Measurements from ENCODE around the gene GPATCH2L. TPM values are rescaled to one million over a fixed set of nuclear protein-coding genes. Genes with fewer than 3 reads are reported as not detected.

GPATCH2L gene
- total and polyA plus RNA-seq, 2 donors (not counting 1 experiment from before 2014, with no cell fraction given) = 17.4 to 82.7 TPM

- peaks cover 11% of the 10 kb centered on the region for H3K9me3 Mint-ChIP-seq (ENCODE audit: insufficient read depth)
- H3K27ac Mint-ChIP-seq = no peak overlapping the region
- intact Hi-C loops (cut with micrococcal nuclease) = no loop called here
- H3K36me3 ChIP-seq (replicated peaks in 1 of 2; ENCODE audit: control extremely low read depth in 1 of 2, control insufficient read depth in 1 of 2, extremely low read depth in 1 of 2, insufficient read depth in 2 of 2, low read length in 1 of 2) = no peaks in the 10 kb centered on the region
- no peak overlapping the region for H3K4me3 Mint-ChIP-seq
- no peak overlapping the region for H3K4me2 ChIP-seq (replicated peaks; ENCODE audit: low read depth, low read length, poor library complexity, severe bottlenecking)
- H3K9ac ChIP-seq (ENCODE audit: low read length) = no peak overlapping the region
- no peaks in the 10 kb centered on the region for H3K79me2 ChIP-seq (ENCODE audit: control insufficient read depth, insufficient read depth, low read length)
- H3K4me3 ChIP-seq (ENCODE audit: control extremely low read depth in 1 of 5, extremely low read depth in 1 of 5, insufficient read depth in 1 of 5, low read depth in 2 of 5, low read length in 4 of 5) = no peak overlapping the region
- ChIA-PET POLR2A (interaction anchor here (0.7 kb wide), 1 partner anchor 20 kb away, joined by 3 read pairs; no protein-coding TSS in a partner anchor), CTCF (no interaction called here)
- no peaks in the 10 kb centered on the region for H3K27me3 ChIP-seq (replicated peaks in 1 of 4; ENCODE audit: control extremely low read depth in 1 of 4, control insufficient read depth in 3 of 4, insufficient read depth in 4 of 4, low read length in 3 of 4)
- ATAC-seq (ENCODE audit: low read depth) (no peak), DNase-seq (no peak)
- no peak overlapping the region for H2AFZ ChIP-seq (ENCODE audit: insufficient read depth, low read depth, low read length, poor library complexity, severe bottlenecking)
- TF ChIP-seq CTCF (IDR thresholded peaks at IDR 0.05) (no peak), EZH2 (IDR thresholded peaks at IDR 0.05; ENCODE audit: borderline replicate concordance, insufficient read depth, low read depth, low read length, poor library complexity, severe bottlenecking) (no peak)
- peaks cover 1 to 7% (median 2%) of the 10 kb centered on the region in 3 donors for H3K9me3 ChIP-seq (ENCODE audit: control extremely low read depth in 1 of 3, control insufficient read depth in 2 of 3, insufficient read depth in 1 of 3, low read length in 2 of 3)
- H3K27ac ChIP-seq (ENCODE audit: low read length in 2 of 2) = no peak overlapping the region
- no peaks in the 10 kb centered on the region for H3K4me1 ChIP-seq (ENCODE audit: control insufficient read depth in 2 of 2, insufficient read depth in 2 of 2, low read length in 2 of 2)
- peaks cover 3% of the 10 kb centered on the region for H3K27me3 Mint-ChIP-seq
- 93% methylated on average over 3 of the region's 6 CpGs for WGBS (ENCODE audit: insufficient coverage)
- H3K4me1 Mint-ChIP-seq = peaks cover 8% of the 10 kb centered on the region
- H4K20me1 ChIP-seq (ENCODE audit: control insufficient read depth, insufficient read depth, low read length, poor library complexity, severe bottlenecking) = no peaks in the 10 kb centered on the region
Measured at GRCh38 chr14:76237349-76237990, 85.7 kb downstream of the GPATCH2L start.

DNA sequence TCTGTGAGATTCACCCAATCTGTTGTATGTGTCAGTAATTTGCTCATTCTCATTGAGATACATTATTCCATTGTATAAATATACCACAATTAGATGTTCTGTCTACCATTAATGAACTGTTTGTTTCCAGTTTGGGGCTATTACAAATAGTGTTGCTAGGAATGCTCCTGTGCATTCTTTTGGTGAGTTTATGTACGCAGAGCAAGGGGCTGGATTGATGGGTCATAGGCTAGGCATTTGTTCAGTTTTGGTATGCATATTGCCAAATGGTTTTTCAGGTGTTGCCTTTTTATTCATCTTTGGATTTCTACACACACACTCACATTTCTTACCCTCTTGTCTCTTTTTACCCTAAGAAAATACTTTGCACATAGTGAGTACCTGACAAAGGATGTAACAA lies 93.4 kb downstream of the GPATCH2L start:
- TF ChIP-seq CTCF (IDR thresholded peaks at IDR 0.05) = no peak
- TF ChIP-seq EZH2 (IDR thresholded peaks at IDR 0.05; ENCODE audit: borderline replicate concordance, insufficient read depth, low read depth, low read length, poor library complexity, severe bottlenecking) = no peak
- Mint-ChIP-seq H3K4me1 (no peaks in the 10 kb centered on the region), H3K4me3 (no peak overlapping the region), H3K9me3 (ENCODE audit: insufficient read depth) (peaks cover 21% of the 10 kb centered on the region), H3K27ac (no peak overlapping the region), H3K27me3 (peaks cover 4% of the 10 kb centered on the region)
- WGBS (ENCODE audit: insufficient coverage) = 100% methylated on average over 1 of the region's 1 CpG
- CTCF ChIA-PET = no interaction called here
- H3K79me2 ChIP-seq (ENCODE audit: control insufficient read depth, insufficient read depth, low read length) = no peaks in the 10 kb centered on the region
- H3K4me1 ChIP-seq (ENCODE audit: control insufficient read depth in 2 of 2, insufficient read depth in 2 of 2, low read length in 2 of 2) = no peaks in the 10 kb centered on the region
- H3K36me3 ChIP-seq (replicated peaks in 1 of 2; ENCODE audit: control extremely low read depth in 1 of 2, control insufficient read depth in 1 of 2, extremely low read depth in 1 of 2, insufficient read depth in 2 of 2, low read length in 1 of 2) = no peaks in the 10 kb centered on the region
- H3K4me3 ChIP-seq (ENCODE audit: control extremely low read depth in 1 of 5, extremely low read depth in 1 of 5, insufficient read depth in 1 of 5, low read depth in 2 of 5, low read length in 4 of 5) = no peak overlapping the region
- ATAC-seq (ENCODE audit: low read depth) (no peak), DNase-seq (no peak)
- no peaks in the 10 kb centered on the region for H3K27me3 ChIP-seq (replicated peaks in 1 of 4; ENCODE audit: control extremely low read depth in 1 of 4, control insufficient read depth in 3 of 4, insufficient read depth in 4 of 4, low read length in 3 of 4)
- H3K4me2 ChIP-seq (replicated peaks; ENCODE audit: low read depth, low read length, poor library complexity, severe bottlenecking) = no peak overlapping the region
- H4K20me1 ChIP-seq (ENCODE audit: control insufficient read depth, insufficient read depth, low read length, poor library complexity, severe bottlenecking) = no peaks in the 10 kb centered on the region
- intact Hi-C loops (cut with micrococcal nuclease) = no loop called here
- POLR2A ChIA-PET = no interaction called here
- H3K27ac ChIP-seq (ENCODE audit: low read length in 2 of 2) = no peak overlapping the region
- H3K9ac ChIP-seq (ENCODE audit: low read length) = no peak overlapping the region
- no peak overlapping the region for H2AFZ ChIP-seq (ENCODE audit: insufficient read depth, low read depth, low read length, poor library complexity, severe bottlenecking)
- peaks cover 1 to 15% (median 9%) of the 10 kb centered on the region in 3 donors for H3K9me3 ChIP-seq (ENCODE audit: control extremely low read depth in 1 of 3, control insufficient read depth in 2 of 3, insufficient read depth in 1 of 3, low read length in 2 of 3)

Data from B cell (primary cell).